Hematopoietic multipotent progenitor cell treated with erythropoietin and hydrocortisone succinate and interleukin-3 and kit ligand, for 8 days (in vitro differentiated cells): ENCODE results near the gene MBD4.
A peak's percentile ranks its signal among the peaks of the same experiment; 100 is the strongest.

Experiments used
- DNase-seq: peaks from one replicate; pipeline ENCODE4 v3.0.0-alpha.2; 2015

MBD4 gene

GRCh38 chr3:129462361-129462968 is 22.7 kb upstream of the MBD4 start:
- DNase-seq = peak; percentile 51

- DNase-seq = peak; percentile 99
Observed at GRCh38 chr3:129461461-129462146, 21.9 kb upstream of the MBD4 start.

- peak; percentile 52 for DNase-seq
Observed at GRCh38 chr3:129461022-129461421, 21.3 kb upstream of the MBD4 start.

GRCh38 chr3:129460572-129460971 is 20.8 kb upstream of the MBD4 start:
- peak; percentile 25 for DNase-seq

- DNase-seq = no peak
Observed at GRCh38 chr3:129460155-129460554, 20.4 kb upstream of the MBD4 start.

- DNase-seq = no peak
Observed at GRCh38 chr3:129453732-129454131, 14.0 kb upstream of the MBD4 start.

- DNase-seq = no peak
Observed at GRCh38 chr3:129449279-129450115, 9.7 kb upstream of the MBD4 start.

- no peak for DNase-seq
Observed at GRCh38 chr3:129448186-129448895, 8.6 kb upstream of the MBD4 start.

- no peak for DNase-seq
Observed at GRCh38 chr3:129446926-129447325, 7.2 kb upstream of the MBD4 start.

- DNase-seq = no peak
Observed at GRCh38 chr3:129445471-129445870, 5.7 kb upstream of the MBD4 start.

GRCh38 chr3:129442947-129443346 is 3.2 kb upstream of the MBD4 start:
- no peak for DNase-seq

- no peak for DNase-seq
Observed at GRCh38 chr3:129442486-129442885, 2.7 kb upstream of the MBD4 start.

GRCh38 chr3:129441782-129442181 is 2.0 kb upstream of the MBD4 start:
- DNase-seq = no peak

GRCh38 chr3:129441215-129441614 is 1.5 kb upstream of the MBD4 start:
- DNase-seq = no peak

GRCh38 chr3:129440618-129441190 is 956 bp upstream of the MBD4 start:
- DNase-seq = no peak

- DNase-seq = peak; percentile 68
Observed at GRCh38 chr3:129439226-129439816, 427 bp downstream of the MBD4 start.

- DNase-seq = no peak
Observed at GRCh38 chr3:129435367-129435766, 4.4 kb downstream of the MBD4 start.

- DNase-seq = no peak
Observed at GRCh38 chr3:129434140-129434539, 5.6 kb downstream of the MBD4 start.

GRCh38 chr3:129433565-129433964 is 6.2 kb downstream of the MBD4 start:
- no peak for DNase-seq

GRCh38 chr3:129432671-129433070 is 7.1 kb downstream of the MBD4 start:
- no peak for DNase-seq

GRCh38 chr3:129432036-129432435 is 7.7 kb downstream of the MBD4 start:
- no peak for DNase-seq

- DNase-seq = no peak
Observed at GRCh38 chr3:129429602-129430001, 10.1 kb downstream of the MBD4 start.

GRCh38 chr3:129429080-129429451 is 10.7 kb downstream of the MBD4 start:
- DNase-seq = no peak
